HepG2 (cell line): ENCODE measurements around the gene UBC. TPM values are rescaled to one million over a fixed set of nuclear protein-coding genes. Genes with fewer than 3 reads are reported as not detected.

Experiments
- ARNTL ChIP-seq: sonication (generic); formaldehyde crosslinking; IDR thresholded peaks from 2 replicates; pipeline ENCODE4 v1.4.0; 2020; ENCODE audit warnings: mild to moderate bottlenecking, missing genetic modification reagents
- EEA1 ChIP-seq: sonication (generic); formaldehyde crosslinking; IDR thresholded peaks from 2 replicates; pipeline ENCODE4 v1.5.1; 2020; ENCODE audit warnings: mild to moderate bottlenecking, missing genetic modification reagents, borderline replicate concordance
- KAT2B ChIP-seq: fragments of 150-350 bp; IDR thresholded peaks from 2 replicates; pipeline ENCODE4 v1.6.1; 2014; ENCODE audit warnings: low read depth, low read length, borderline replicate concordance
- MBD4 ChIP-seq: IDR thresholded peaks from 2 replicates; pipeline ENCODE4 v1.6.1; 2012; ENCODE audit warnings: low read length, inconsistent platforms, borderline replicate concordance
- NFE2 ChIP-seq: sonication (generic); formaldehyde crosslinking; IDR thresholded peaks from 2 replicates; pipeline ENCODE4 v1.4.0; 2020; ENCODE audit warnings: missing genetic modification reagents
- PITX1 ChIP-seq: sonication (generic); formaldehyde crosslinking; IDR thresholded peaks from 2 replicates; pipeline ENCODE4 v1.5.1; 2020; ENCODE audit warnings: mild to moderate bottlenecking, missing genetic modification reagents
- SCMH1 ChIP-seq: sonication (generic); formaldehyde crosslinking; IDR thresholded peaks from 2 replicates; pipeline ENCODE4 v1.9.0; 2021; ENCODE audit warnings: missing genetic modification reagents, mild to moderate bottlenecking, borderline replicate concordance
- ZBTB46 ChIP-seq: sonication (generic); formaldehyde crosslinking; IDR thresholded peaks from 2 replicates; pipeline ENCODE4 v1.4.0; 2020; ENCODE audit warnings: mild to moderate bottlenecking, missing genetic modification reagents, borderline replicate concordance
- ZFP90 ChIP-seq: sonication (generic); formaldehyde crosslinking; IDR thresholded peaks from 2 replicates; pipeline ENCODE4 v1.8.0; 2022; ENCODE audit warnings: missing genetic modification reagents, mild to moderate bottlenecking, inconsistent platforms, borderline replicate concordance
- ZMYM3 ChIP-seq: sonication (generic); formaldehyde crosslinking; IDR thresholded peaks from 2 replicates; pipeline ENCODE4 v1.5.1; 2020; ENCODE audit warnings: mild to moderate bottlenecking, missing genetic modification reagents
- ZNF33B ChIP-seq: sonication (generic); formaldehyde crosslinking; IDR thresholded peaks from 2 replicates; pipeline ENCODE4 v1.5.1; 2020; ENCODE audit warnings: mild to moderate bottlenecking, missing genetic modification reagents
- ZNF362 ChIP-seq: sonication (generic); formaldehyde crosslinking; IDR thresholded peaks from 2 replicates; pipeline ENCODE4 v1.4.0; 2020; ENCODE audit warnings: missing genetic modification reagents, mild to moderate bottlenecking, borderline replicate concordance
- ZNF512B ChIP-seq: sonication (generic); formaldehyde crosslinking; IDR thresholded peaks from 2 replicates; pipeline ENCODE4 v1.5.1; 2020; ENCODE audit warnings: missing genetic modification reagents, mild to moderate bottlenecking, borderline replicate concordance
- ZNF614 ChIP-seq: IDR thresholded peaks from 2 replicates; pipeline ENCODE4 v1.6.1; 2018; ENCODE audit warnings: missing biosample characterization, missing genetic modification reagents, inconsistent platforms, borderline replicate concordance
- ZNF616 ChIP-seq: sonication (generic); formaldehyde crosslinking; IDR thresholded peaks from 2 replicates; pipeline ENCODE4 v1.5.0; 2020; ENCODE audit warnings: low read depth, mild to moderate bottlenecking, missing genetic modification reagents
- ZNF75D ChIP-seq: sonication (generic); formaldehyde crosslinking; IDR thresholded peaks from 2 replicates; pipeline ENCODE4 v1.8.1; 2023; ENCODE audit warnings: missing genetic modification reagents, mild to moderate bottlenecking, borderline replicate concordance
- ZNF768 ChIP-seq: sonication (generic); formaldehyde crosslinking; IDR thresholded peaks from 2 replicates; pipeline ENCODE4 v1.4.0; 2020; ENCODE audit warnings: missing genetic modification reagents
- polyA plus RNA-seq, 8 experiments: library from polyadenylated mRNA; depleted of rRNA in 3 of 8; stranded (reverse) in 7 of 8; unstranded in 1 of 8; fragments of >200 nt; fragmentation: Illumina TruSeq in 4 of 8; extraction: Trizol in 4 of 8; gene quantifications; 2 replicates each; pipeline versions ENCODE4 v1.2.1 to v1.2.3, GENCODE V29; 2011 to 2016; ENCODE audit warnings: low read depth in 4 of 8, missing spikeins in 1 of 8, mixed read lengths in 1 of 8; ENCODE audit not compliant: insufficient read depth in 1 of 8
- total RNA-seq, 5 experiments: library from RNA; depleted of rRNA; stranded (reverse); fragments of >200 nt; fragmentation: Illumina TruSeq; extraction: Trizol; gene quantifications; 2 replicates each; pipeline ENCODE4 v1.2.3, GENCODE V29; 2016; ENCODE audit warnings: low read depth in 1 of 5
- TF ChIP-seq, protein P1 (sequence below): sonication (generic); formaldehyde crosslinking; IDR thresholded peaks from 2 replicates; pipeline ENCODE4 v1.5.0; 2020; ENCODE audit warnings: mild to moderate bottlenecking, missing genetic modification reagents, borderline replicate concordance

The UBC gene
- total and polyA plus RNA-seq, 2 of the 13 experiments (the other 11 are each of a cell fraction or from before 2014, with no cell fraction given), result 805 to 1,432 TPM

DNA sequence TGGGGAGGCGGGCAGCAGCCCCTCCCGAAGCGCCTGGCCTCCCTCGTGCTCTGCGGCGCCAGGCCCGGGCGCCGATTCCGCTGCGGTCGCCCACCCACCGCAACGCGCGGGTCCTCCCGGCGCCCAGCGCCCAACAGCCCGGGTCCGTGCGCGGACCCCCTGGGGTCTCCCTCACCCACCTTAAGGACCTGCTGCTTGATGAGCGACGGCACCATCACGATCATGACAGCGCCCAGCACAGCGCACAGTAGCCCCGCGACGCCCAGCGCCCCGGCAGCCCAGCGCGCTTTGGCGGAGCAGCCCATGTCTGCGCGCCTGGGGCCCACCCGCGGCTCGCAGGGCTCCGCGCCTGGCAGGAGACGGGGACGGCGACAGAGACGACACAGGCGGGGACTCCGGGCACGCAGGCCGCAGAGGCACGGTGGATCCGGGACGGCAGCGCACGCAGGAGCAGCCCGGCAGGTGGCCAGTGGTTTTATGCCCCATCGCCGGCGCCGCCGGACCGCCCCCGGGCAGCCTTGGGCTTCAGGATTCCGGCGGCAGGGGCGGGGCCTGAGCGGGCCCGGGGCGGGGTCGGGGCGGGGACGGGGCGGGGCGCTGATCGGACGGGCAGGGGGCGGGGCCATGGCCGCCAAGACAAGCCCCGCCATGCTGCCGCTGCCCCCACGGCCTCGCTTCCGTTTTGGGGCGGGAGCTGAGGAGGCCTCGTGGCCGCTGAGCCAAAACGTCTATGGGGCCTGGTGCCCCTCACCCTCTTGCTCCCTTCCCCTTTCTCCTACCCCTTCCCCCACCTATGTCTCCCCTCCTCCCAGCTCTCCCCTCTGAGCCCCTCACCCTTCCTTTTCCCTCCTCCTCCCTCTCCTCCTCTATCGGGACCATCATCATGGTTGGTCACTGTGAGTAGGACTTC, 50.8 kb downstream of the UBC start, which contains the start of gene SCARB1 (continued):
- TF ChIP-seq ZNF512B (CRISPR knock-in tag) (no peak), MBD4 (no peak), ZMYM3 (no peak), NFE2 (CRISPR knock-in tag) (no peak), ZNF33B (CRISPR knock-in tag) (no peak), PITX1 (CRISPR knock-in tag) (no peak; the same call in 1 of the 2 replicates), ZBTB46 (CRISPR knock-in tag) (no peak), EEA1 (CRISPR knock-in tag) (peak; percentile 64; the same call in 1 of the 2 replicates), ZFP90 (no peak; the same call in 1 of the 2 replicates), ARNTL (CRISPR knock-in tag) (peak; percentile 41; the same call in 1 of the 2 replicates), SCMH1 (CRISPR knock-in tag) (no peak), ZNF362 (peak; percentile 31; the same call in 1 of the 2 replicates), ZNF75D (CRISPR knock-in tag) (no peak), KAT2B (no peak), ZNF616 (CRISPR knock-in tag) (peak; percentile 58; the same call in 1 of the 2 replicates), ZNF614 (CRISPR knock-in tag) (peak; percentile 57; the same call in 1 of the 2 replicates), ZNF768 (peak; percentile 86)
- TF ChIP-seq, protein P1, sequence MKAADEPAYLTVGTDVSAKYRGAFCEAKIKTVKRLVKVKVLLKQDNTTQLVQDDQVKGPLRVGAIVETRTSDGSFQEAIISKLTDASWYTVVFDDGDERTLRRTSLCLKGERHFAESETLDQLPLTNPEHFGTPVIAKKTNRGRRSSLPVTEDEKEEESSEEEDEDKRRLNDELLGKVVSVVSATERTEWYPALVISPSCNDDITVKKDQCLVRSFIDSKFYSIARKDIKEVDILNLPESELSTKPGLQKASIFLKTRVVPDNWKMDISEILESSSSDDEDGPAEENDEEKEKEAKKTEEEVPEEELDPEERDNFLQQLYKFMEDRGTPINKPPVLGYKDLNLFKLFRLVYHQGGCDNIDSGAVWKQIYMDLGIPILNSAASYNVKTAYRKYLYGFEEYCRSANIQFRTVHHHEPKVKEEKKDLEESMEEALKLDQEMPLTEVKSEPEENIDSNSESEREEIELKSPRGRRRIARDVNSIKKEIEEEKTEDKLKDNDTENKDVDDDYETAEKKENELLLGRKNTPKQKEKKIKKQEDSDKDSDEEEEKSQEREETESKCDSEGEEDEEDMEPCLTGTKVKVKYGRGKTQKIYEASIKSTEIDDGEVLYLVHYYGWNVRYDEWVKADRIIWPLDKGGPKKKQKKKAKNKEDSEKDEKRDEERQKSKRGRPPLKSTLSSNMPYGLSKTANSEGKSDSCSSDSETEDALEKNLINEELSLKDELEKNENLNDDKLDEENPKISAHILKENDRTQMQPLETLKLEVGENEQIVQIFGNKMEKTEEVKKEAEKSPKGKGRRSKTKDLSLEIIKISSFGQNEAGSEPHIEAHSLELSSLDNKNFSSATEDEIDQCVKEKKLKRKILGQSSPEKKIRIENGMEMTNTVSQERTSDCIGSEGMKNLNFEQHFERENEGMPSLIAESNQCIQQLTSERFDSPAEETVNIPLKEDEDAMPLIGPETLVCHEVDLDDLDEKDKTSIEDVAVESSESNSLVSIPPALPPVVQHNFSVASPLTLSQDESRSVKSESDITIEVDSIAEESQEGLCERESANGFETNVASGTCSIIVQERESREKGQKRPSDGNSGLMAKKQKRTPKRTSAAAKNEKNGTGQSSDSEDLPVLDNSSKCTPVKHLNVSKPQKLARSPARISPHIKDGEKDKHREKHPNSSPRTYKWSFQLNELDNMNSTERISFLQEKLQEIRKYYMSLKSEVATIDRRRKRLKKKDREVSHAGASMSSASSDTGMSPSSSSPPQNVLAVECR (CRISPR knock-in tag), result peak; percentile 82
